Measurements from ENCODE around the gene CRISP1. TPM values are rescaled to one million over a fixed set of nuclear protein-coding genes. Genes with fewer than 3 reads are reported as not detected.
"Not testable (repeated sequence)": the region's sequence is repeated elsewhere in the genome, so short reads cannot be mapped to it uniquely, and the experiment has no call there.

The CRISP1 gene
- polyA plus RNA-seq, 1 donor = not detected

GRCh38 chr6:49839957-49840356 is 26.4 kb downstream of the CRISP1 start:
- DNase-seq = no peak

GRCh38 chr6:49839162-49839561 is 27.2 kb downstream of the CRISP1 start:
- DNase-seq = no peak

DNA sequence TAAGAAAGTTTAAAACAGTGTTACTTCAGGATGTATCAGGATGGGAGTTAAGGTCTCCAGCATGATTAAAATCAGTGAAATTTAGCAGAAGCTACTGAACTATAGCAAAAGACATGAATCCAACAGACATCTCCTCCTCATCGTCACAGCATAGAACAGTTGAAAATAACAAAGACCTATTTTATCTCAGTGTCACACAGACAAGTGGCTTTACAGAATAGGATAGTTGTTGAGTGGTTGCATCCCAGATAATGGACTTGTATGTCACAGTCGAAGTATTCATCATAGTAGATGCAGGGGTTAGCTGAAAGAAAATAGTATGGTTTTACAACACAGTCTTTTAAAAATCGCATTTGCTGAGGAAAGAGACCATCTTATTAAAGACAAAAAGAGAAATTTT is 31.2 kb downstream of the CRISP1 start:
- no peak for DNase-seq

DNA sequence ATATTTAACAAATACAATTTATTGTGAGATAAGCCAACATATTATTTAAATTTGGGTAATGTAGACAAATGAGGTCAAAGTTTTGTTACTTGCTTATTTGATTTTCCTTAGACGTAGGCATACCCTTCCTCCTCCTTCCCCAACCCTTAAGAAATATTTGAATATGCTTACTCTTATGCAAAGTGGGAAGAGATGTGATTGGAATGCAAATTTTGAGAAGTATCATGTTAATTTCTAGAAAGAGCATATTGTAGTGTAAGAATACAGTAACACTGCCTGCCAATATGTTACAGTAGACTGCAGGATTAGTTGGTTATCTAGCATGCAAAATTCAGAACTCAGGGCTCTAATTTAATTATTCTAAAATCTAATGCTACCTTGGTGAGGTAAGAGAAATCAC is 32.9 kb downstream of the CRISP1 start:
- DNase-seq = no peak

DNA sequence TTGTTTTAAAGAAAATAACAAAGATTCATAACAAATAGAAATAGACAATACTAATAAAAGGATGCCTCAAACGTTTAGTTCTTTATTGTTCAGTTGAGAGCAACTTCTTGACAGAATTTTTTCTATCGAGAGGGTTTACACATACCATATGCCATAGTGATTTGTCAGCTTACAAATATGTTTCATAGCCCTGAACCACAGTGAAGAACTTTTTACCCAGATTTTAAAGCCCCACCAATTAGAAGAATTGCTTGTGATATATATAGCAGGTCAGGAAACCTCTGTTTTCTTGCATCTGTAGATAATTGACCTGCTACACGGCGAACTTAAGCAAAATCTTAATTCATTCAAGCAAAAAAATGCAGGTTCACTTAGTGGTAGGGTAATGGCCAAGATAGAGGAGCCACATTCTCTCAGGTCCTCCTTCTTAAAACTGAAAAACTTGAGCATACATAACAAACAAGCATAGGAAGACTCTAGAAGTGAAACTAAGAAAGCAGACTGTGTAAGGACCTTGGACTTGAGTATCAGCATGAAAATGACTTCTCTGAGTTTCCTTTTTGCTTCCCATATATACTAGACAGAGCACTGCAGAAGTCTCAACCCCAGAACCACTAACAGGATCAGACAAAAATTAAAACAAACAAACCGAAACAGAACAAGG is 39.5 kb downstream of the CRISP1 start:
- no peak for DNase-seq

GRCh38 chr6:49815166-49815565 is 51.2 kb downstream of the CRISP1 start:
- no peak for DNase-seq

- DNase-seq = no peak
Observed at GRCh38 chr6:49813248-49813647, 53.1 kb downstream of the CRISP1 start.

DNA sequence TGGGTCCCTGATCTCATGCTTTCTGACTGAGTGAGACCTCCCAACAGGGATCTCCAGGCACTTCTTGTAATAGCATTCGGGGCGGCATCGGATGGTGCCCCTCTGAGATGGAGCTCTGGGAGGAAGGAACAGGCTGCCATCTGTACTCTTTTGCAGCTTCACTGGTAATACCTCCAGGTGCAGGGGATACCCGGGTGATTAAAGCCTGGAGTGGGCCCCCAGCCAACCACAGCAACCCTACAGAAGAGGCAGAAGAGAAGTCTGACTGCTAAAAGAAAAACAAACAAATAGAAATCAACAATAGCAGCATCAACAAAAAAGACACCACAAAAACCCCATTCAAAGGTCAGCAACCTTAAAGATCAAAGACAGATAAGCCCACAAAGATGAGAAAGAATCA is 60.2 kb downstream of the CRISP1 start:
- DNase-seq = no peak

- DNase-seq = no peak
Observed at GRCh38 chr6:49805246-49805645, 61.1 kb downstream of the CRISP1 start.

DNA sequence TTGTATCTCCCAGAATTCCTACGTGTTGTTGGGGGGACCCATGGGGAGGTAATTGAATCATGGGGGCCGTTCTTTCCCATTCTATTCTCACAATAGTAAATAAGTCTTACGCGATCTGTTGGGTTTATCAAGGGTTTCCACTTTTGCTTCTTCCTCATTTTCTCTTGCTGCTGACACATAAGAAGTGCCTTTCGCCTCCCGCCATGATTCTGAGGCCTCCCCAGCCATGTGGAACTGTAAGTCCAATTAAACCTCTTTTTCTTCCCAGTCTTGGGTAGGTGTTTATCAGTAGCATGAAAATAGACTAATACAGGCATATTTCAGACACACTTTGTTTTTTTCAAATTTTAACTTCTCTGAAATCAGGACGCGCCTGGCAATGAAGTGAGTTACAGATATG is 64.8 kb downstream of the CRISP1 start:
- no peak for DNase-seq

DNA sequence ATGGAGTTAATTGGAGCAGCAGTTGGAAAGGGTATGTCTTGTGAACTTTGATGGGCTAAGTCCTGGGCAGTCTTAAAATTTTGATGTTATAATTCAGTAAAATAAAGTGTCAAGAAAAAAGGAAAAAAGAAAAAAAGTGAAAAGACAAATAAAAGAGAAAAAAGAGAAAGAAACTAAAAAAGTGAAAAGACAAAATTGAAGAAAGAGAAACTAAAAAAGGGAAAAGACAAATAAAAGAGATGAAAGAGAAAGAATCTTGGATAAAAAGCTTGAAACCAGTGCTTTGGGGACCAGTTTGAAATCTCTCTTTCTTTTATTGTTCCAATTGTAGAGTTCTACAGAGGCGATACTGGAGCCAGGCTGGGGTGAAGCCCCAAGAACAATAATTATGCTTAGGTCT is 67.2 kb downstream of the CRISP1 start:
- DNase-seq = no peak

GRCh38 chr6:49796842-49797455 is 69.4 kb downstream of the CRISP1 start:
- not testable (repeated sequence) for DNase-seq

- DNase-seq = no peak
Observed at GRCh38 chr6:49790341-49790740, 76.0 kb downstream of the CRISP1 start.

DNA sequence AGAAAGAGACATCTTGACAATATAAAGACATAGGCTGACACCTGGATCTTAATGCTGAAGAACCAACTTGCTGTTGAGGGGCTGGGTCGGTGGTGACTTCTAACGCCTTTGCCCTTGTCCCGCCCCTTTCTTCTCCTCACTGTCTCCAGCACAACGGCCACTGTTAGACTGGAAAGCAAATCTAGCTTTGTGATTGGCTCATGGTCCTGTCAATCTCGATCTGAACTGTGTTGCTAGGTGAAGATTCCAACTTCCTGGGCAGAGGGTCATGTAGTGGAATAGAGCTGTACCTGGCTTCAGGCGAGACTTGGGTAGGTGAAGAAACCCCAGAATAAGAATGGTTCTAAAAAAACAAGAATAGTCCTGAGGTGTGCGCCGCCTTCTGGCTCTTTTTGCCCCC is 79.2 kb downstream of the CRISP1 start, which contains the start of gene PGK2:
PGK2 (minus strand) TSS at position 110 of the 400 bp plus-strand sequence; CDS start at position 12, 98 bp downstream.
- DNase-seq = no peak

- DNase-seq = no peak
Observed at GRCh38 chr6:49784272-49784671, 82.1 kb downstream of the CRISP1 start.

Other genes starting within 250 kb of the CRISP1 start
- 0.96 TPM for gene RHAG, start 229.7 kb downstream of the CRISP1 start, polyA plus RNA-seq (ENCODE audit: insufficient read length)
- 0.20 TPM for gene CRISP2, start 153.0 kb downstream of the CRISP1 start, polyA plus RNA-seq (ENCODE audit: insufficient read length)
- not detected for gene CRISP3, start 122.1 kb downstream of the CRISP1 start, polyA plus RNA-seq (ENCODE audit: insufficient read length)
- not detected for gene PGK2, start 79.2 kb downstream of the CRISP1 start, polyA plus RNA-seq (ENCODE audit: insufficient read length)
- gene DEFB114, start 97.6 kb upstream of the CRISP1 start, polyA plus RNA-seq (ENCODE audit: insufficient read length) = not detected
- not detected for gene DEFB113, start 103.1 kb upstream of the CRISP1 start, polyA plus RNA-seq (ENCODE audit: insufficient read length)
- not detected for gene DEFB110, start 155.5 kb upstream of the CRISP1 start, polyA plus RNA-seq (ENCODE audit: insufficient read length)
- not detected for gene DEFB112, start 183.4 kb upstream of the CRISP1 start, polyA plus RNA-seq (ENCODE audit: insufficient read length)

Data from left kidney (tissue), 2 donors.